ENCODE measurements around the gene CASTOR1.
"Not testable (repeated sequence)": the region's sequence is repeated elsewhere in the genome, so short reads cannot be mapped to it uniquely, and the experiment has no call there.

The CASTOR1 gene

DNA sequence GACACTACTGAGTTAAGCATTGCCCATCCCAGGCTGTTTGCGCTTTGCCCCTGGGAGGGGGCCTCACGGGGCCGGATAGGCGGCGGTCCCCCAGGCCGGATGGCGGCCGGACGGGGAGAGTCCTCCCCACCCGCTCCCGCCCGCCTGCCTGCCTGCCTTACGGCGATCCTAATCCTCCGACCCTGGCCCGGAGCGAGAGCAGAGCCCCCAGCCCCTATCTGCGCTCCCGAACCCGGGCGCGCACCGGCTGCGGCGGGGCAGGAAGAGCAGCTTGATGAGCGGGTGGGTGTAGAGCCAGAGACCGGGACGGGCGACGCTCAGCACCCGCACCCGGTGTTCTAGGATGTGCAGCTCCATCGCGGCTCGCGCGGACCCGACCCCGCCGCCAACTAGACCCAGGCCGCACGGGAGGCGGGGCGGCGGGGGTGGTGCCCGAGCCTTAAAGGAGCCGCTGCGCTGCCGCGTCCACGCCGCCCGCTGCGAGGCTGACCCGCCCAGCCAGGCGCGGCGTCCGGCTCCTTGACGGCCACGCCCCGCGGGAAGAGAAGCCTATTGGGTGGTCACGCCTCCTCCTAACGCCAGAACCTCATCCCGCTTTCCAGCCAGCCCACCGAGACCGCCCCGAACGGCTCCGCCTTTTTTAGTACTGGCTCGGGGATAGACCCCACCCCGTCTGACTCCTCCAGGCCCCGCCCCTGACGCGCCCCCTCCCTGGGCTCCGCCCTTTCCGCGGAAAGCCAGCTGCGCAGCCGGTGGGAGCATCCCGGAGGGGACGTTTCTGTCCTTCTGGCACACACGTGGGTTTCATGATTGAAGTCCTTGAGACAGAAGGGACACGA is at the start of gene CASTOR1:
CASTOR1 (minus strand) TSS at position 365 of the 839 bp plus-strand sequence; CDS start at position 357, 8 bp downstream.
- peak; percentile 98 for DNase-seq

DNA sequence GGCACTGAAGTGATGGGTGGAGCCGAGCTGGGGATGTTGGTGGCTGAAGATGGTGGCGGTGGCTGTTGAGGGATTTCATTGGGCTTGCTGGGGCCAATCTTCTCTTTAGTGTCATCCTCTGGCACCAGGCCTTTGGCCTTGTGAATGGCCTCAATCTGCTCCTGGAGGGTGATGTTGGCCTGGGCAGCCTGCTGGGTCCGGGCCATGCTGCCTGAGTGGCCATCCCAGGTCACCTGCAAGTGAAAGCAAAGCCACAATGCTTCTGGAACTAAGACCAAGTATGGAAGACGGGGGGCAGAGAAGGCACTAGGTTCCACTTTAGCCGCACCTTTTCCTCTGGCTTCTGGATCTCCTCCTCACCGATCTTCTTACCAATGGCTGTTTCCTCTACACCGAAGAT is 49.5 kb upstream of the CASTOR1 start:
- no peak for DNase-seq

DNA sequence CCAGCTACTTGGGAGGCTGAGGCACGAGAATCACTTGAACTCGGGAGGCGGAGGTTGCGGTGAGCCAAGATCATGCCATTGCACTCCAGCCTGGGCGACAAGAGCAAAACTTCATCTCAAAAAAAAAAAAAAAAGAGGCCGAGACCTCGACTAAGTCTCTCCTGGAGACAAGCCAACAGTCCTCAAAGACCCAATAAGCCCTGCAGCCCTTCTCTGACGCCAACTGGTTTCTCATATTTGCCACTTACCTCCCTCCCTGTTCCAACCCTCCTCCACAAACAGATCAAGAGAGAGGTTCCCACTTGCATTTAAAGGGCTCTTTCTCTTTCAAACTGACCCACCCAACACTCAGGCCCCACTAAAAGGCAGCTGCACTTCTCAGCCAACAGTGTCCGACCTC is 49.0 kb upstream of the CASTOR1 start:
- not testable (repeated sequence) for DNase-seq

DNA sequence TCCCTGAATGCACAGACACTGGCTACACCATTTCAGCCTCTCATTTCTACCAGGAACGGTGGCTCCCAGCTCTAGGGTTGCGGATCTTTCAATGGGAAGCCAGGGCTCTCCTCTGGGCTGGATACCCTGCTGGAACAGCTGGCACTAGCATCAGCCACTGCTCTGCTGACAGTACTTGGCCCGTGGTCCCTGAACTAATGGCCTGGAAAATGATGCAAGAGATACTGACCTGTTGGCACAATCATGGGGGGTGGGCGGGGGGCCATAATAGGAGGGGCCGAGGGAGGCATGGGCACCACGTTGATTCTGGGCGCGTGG is 48.1 kb upstream of the CASTOR1 start:
- no peak for DNase-seq

DNA sequence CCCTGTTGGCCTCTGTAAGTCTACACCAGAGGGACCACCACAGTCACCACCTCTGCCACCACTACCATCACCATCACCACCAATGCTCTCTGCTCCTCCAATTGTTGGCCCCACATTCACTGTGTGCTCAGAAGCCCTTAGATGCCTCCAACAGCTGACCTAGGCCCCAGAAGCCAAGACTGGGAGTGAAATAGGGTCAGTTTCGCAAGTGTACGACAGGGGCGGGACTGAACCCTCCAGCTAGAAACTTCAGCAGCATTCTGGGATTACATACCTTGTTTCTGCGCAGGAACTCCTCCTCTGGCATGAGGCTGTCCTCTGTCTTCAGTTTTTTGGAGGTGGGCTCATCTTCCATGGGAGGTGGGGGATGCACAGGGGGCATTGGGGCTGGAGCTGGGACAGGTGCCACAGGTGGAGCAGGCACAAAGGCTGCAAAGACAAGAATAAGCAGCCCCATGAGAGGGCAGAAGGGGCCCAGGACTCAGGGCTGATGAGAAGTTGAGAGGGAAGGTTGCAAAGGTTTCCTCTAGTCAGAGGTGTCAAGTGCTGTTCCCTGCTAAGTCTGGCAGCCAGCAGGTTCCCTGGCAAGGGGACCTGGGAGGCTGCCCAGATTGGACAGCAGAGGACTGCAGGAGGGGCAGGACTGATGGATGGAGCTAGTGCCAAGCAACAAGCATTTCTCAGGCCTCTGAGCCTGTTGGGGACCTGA is 47.6 kb upstream of the CASTOR1 start:
- DNase-seq = no peak

DNA sequence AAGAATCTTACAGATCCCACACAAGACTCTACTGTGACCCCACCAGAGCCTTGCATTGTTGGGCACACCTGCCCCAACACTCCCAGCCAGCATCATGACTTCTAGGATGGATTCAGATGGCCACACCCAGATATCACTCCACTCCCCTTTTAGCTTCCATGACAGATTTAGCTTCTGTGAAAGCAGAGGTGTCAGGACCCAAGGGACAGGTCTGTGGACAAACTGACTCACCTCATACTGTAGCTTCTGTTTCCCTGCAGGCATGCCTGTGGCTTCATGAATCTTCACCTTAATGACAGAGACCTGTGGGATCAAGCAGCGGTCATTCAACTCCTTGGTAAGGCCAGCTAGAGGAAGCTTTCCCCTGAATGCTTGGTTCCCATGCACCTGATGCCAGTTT is 45.9 kb upstream of the CASTOR1 start:
- DNase-seq = no peak

DNA sequence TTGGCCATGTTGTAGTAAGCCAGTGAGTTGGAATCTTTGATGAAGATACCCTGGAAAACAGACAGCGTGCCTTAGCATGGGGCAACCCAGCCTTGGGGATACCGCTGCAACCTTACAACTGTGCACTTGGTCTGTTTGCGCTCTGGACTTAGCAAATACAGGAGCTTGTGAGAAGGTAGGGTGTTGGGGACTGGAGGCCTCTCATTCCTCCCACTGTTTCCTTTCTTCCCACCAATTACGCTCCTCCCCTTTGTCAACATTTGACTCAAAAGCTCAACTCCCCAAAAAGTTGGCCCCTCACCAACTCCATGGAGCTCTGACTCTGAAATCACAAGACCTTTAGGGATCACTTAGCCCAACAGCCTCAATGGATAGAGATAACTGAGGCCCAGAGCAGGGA is 45.3 kb upstream of the CASTOR1 start:
- DNase-seq = no peak

DNA sequence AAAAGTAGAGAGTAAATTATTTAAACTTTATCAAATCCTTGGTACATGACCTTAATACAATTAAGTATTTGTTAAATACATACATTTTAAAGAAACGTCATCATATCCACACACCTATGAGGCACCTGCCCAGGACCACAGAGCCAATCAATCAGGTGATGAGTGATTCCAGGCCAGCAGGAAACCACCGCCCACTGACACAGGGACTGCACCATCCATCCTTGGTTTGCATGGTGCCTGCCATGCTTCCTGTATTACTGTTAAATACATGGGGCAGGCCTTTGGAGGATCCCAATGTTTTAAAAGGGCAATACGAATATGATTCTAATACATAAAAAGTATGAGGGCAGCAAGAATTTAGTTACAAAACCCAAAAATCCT is 44.4 kb upstream of the CASTOR1 start:
- no peak for DNase-seq

DNA sequence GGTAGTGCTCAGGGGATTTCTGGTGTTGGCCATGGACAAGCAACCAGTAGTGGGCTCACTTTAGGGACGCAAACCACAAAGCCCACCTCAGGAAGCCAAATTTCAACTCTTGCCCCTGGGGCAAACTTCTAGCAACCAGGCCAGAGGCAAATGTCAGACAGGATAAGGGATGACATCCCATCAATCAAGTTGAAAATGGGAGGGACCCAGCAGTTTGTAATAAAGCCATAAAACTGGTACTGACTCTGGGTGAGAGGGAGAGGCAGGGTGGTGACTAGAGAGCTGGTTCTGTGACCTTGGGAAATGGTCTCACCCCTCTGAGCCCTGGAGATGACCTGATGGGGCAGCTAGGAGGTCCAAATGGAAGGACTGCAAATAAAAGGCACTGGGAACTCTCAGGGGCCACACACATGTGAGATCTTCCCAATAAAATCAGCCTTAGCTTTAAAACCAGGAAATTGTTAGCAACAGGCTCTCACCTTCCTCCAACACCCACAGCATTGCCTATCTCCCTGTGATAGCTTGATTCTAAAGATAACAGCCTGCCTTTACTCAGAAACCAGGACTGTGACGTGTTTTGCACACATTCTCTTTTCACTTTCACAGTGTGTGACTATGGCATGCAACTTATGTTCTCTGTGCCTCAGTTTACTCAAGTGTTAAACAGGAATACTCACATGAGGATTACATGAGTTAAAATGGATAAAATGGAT is 43.8 kb upstream of the CASTOR1 start:
- no peak for DNase-seq

DNA sequence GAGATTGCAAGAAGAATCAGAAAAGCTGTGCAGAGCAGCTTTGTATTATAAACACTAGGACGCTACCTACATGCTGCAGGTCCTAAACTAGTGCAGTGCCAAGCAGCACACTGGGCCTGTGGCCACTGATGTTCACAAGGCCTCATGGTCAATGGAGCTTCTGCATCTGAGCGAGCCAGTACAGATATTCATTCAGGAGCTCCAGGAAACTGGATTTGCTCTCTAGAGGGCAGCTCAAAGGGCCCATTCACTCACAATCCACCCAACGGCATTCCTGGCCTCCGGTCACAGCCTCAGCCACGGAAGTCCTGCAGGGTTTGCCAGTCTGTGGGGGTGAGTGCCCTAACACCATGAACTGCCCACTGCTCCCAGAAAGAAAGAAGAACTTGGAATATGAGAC is 43.2 kb upstream of the CASTOR1 start:
- no peak for DNase-seq

DNA sequence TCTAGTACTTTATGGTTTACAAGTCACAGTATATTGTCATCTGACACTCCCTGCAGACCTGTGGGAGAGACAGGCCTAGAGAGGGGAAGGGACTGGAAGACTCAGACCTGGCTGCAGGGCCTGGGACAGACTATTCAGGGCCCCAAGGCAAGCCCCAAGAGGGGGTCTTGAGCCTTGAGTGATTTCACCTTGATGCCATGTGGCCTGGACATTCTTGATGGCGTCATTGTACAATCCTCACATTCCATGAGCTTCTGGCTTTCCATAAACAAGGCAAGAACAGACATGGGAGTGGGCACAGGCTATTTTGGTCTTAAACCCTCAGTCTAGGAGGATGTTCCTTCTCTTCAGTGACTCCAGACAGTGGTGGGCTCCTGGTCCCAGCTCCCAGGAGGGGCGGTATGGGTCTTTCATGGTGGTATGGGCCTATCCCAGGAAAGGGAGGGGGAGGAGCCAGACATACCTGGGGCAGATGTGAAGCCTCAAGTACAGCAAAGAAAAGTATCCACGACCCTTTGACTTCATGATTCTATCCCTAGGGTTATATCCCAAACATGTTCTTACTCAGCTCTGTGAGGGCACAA is 39.3 kb upstream of the CASTOR1 start:
- DNase-seq = no peak

DNA sequence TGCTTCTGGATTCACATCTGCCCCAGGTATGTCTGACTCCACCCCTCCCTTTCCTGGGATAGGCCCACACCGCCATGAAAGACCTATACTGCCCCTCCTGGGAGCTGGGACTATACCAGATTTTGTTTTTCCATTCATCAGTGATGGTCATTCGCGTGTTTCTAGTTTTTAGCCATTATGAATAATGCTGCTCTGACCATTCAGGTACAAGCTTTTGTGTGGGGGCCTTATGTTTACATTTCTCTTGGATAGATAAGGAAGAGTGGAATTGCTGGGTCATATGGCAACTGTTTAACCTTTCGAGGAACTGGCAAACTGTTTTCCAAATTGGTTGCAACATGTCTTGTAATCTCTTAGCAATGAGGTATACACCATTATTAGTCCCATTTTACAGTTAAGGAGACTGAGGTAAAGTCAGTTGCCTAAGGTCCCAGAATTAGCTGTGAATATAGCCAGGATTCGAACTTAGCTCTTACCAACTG is 38.6 kb upstream of the CASTOR1 start:
- no peak for DNase-seq

DNA sequence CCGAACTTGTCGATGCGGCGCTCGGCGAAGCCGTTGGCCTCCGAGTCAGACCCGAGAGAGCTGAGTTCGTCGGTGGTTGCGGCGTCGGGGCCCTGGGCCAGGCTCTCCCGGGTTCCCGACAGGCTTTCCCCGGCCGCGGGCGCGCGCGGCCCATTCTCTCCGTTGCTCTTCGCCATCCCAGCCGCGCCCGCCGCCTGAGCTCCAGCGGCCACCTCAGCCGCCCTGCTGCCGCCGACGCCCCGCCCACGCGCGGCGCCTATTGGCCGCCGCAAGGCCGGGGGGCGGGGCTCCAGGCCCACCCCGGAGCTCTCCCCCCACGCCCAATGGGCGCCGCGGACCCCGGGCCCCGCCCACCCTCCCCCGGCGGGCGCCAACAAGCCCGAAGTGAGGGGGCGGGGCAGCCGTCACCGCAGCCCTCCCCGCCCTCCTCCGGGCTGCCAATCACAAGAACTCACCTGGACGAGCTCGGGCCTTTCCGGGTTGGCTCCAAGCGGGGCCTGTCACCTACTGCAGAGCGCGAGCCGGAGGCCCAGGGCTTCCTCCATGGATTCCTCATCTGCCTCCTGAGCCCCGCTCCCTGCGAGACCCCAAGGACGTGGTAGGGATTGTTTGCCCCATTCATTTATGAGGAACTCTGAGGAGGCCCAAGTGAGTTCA is 37.5 kb upstream of the CASTOR1 start, which contains the start of gene TBC1D10A:
TBC1D10A (minus strand) TSS at position 236 of the 657 bp plus-strand sequence; CDS start at position 176, 60 bp downstream.
- peak; percentile 89 for DNase-seq

DNA sequence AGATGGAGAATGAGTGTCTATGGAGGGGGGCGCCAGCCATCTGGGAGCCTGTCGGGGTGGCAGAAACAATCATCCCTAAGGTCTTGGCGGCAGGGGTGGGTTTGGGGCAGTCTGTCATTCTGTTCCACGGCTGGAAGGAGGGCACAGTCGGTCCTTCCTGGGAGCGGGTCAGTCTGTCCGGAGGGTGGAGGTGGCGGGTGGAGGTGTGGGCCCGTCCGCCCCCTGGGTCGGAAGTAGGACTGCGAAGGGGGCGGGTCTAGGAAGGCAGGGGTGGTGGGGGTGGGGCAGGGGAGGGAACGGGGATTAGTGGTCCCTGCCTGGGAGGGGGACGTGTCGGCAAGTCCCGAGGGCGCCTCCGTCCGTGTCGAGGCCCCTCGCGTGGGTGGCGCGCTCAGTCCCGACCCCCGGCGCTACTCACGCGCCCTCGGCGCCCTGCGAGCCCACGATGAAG is 37.0 kb upstream of the CASTOR1 start:
- no peak for DNase-seq

DNA sequence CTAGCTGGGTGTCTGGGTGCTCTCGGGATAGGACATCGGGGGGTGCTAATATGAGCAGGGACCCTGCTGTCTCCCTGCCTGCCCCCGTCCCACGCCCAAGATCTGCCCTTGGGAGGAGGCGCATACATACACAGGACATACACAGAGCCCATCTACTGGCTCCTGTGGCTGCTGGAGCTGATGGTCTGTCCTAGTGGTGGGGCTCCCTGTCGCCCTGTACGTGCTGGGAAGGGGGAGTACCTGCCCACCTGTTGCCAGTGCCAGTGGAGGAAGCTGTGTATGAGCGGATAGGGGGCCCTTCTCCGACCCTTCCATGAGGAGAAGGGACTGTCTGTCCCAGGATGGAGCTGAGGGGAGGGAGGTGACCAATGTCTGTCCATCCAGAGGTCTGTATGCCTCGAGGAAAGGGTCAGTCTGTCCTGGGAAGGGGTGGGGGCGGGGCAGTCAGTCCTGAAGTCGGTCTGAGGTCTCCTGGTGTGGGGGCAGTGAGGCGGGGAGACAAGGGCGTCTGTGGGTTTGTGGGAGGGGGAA is 36.5 kb upstream of the CASTOR1 start:
- no peak for DNase-seq

DNA sequence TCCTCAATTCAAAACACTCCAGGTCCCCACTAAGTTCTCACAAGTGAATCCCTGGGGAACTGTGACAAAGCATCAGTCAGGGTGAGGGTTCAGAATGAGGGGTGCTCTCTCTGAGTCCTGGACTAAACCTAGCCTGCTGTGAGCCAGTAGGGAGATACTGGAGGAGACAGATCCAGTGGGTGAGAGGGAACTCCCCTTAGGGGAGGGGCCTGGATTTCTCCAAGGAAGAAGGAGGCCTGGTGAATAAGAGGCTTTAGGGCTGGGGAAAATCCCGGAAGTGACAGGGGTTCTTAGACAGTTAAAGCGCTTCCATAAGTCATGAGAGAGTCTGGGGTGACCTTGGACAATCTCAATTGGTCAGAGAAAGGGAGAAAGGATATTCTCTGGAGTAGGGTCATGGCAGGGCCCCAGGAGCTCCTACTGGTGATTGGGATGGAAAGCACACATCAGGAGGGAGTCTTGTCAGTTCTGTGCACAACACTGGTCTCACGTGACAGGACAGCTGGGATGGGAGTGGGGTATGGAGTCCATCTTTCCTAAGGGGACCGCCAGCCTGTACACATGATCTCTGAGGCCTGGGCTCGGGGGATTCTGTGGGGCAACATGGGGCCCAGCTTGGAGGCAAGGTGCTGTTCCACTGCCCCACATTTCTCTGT is 35.9 kb upstream of the CASTOR1 start:
- no peak for DNase-seq

DNA sequence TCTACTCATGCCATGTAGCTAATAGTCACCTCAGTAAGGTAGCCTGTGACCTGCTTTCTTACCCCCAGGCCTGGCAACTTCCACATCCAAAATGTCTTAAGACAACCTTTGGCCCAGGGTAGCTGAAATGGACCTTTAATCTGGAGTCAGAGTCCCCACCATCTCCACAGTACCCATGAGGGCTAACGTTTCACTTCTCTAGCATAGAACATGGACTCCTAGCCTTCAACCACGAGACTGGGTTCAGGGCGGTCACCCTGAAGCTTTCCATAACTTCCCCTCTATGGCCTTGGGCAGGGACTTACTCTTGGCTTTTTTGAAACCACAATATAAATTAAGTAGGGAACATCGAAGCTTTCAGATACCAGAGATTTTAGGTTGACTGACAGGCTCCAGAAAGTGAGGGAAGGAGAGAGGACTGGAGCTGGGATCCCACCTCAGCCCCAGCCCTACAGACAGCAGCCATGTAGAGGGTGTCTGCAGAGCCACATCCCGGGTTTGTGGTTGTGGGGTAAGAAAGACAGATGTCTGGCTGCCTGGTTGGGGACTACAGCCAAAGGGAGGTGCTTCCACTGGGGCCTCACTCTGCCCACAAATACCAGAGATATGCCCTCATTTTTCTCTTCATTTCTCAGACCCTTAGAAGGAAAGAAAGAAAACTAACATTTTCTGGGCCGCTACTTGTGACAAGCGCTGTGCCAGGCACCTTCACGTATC is 34.9 kb upstream of the CASTOR1 start:
- DNase-seq = peak; percentile 63

DNA sequence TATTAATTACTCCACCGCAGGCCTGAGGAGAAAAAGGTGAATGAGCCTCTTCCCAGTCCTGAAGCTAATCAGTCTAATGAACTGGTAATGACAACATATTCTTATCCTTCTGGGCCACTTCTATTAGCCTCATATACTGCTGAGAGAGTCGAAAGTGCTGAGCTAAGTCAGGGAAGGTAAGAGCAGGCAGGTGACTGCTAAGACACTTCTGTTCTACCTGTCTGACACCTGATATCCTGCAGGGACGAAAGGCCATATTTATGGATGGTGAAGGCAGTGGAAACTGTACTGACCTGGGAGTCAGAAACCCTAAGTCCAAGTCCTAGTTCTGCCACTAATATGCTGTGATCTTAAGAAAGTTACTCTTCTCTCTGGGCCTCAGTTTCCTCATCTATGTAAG is 33.9 kb upstream of the CASTOR1 start:
- DNase-seq = no peak

DNA sequence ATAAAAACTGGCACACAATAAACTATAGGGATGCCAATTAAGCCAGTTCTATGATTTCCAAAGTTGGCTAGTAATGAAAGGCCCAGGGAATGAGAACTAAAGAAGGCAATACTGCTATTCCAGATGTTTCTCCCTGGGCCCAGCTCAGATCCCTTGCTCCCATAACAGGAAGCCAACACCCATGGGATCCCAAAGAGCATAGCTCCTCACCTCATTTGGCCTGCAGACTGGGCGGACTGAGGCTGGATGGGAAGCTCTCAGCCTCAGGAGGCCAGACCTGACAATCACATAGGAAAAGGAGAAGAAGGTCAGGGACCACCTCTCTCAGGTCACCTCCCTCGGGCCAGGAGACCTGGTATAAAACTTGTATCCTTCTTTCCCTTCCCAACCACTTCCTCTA is 32.2 kb upstream of the CASTOR1 start:
- DNase-seq = no peak

DNA sequence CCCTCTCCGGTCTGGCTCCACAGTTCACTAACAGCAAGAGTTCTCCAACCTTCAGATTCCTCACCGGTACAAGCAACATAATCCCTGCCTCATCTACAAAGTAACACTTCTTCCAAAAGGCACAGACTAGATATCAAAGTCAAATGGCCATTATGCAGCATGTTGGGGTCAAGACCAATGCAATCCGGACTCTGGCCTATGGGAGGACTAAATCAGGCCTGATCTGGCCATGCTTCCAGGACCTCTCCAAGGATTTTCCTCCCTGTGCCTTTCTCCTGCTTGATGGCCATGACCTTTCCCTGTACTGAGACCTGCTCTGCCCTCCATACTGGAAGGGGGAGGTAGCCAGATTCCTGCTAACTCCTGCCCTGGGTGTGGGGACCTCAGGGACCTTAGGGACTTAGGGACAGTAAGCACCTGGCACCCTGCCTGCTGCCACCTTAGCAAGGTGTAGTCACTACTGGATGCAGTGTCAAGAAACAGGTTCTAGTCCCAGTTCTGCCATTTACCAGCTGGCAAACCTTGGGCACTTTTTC is 30.8 kb upstream of the CASTOR1 start:
- DNase-seq = no peak

All from hematopoietic multipotent progenitor cell treated with erythropoietin and hydrocortisone succinate and interleukin-3 and kit ligand, for 8 days (in vitro differentiated cells).